Left lung (tissue), 10 donors: ENCODE data around the gene PROKR1. TPM values are rescaled to one million over a fixed set of nuclear protein-coding genes. Genes with fewer than 3 reads are reported as not detected.

Source experiments
- ATAC-seq: fragments of 200-7000 bp; cut with Tn5 transposase; one replicate; pipeline ENCODE4 v1.9.1; 2020; ENCODE audit warnings: moderate library complexity
- DNase-seq, 4 donors: peaks; one replicate each; pipeline ENCODE4 v3.0.0-alpha.2; 2013 to 2020
- H3K27ac ChIP-seq, 2 donors: fragments of 200-600 bp; sonication (generic) in 1 of 2; one replicate each; pipeline versions ENCODE4 v1.5.0 to v1.8.0; 2020 to 2021
- H3K27me3 ChIP-seq, 2 donors: fragments of 200-600 bp; sonication (generic) in 1 of 2; one replicate each; pipeline versions ENCODE4 v1.5.0 to v1.8.0; 2020 to 2021
- H3K36me3 ChIP-seq, 2 donors: fragments of 200-600 bp; sonication (generic) in 1 of 2; one replicate each; pipeline versions ENCODE4 v1.5.0 to v1.8.0; 2020 to 2021
- H3K4me1 ChIP-seq, 2 donors: fragments of 200-600 bp; one replicate each; pipeline ENCODE4 v1.8.0; 2021
- H3K4me3 ChIP-seq, 2 donors: fragments of 200-600 bp; sonication (generic) in 1 of 2; one replicate each; pipeline versions ENCODE4 v1.5.0 to v1.8.0; 2020 to 2021; ENCODE audit warnings: mild to moderate bottlenecking in 1 of 2
- H3K9me3 ChIP-seq, 2 donors: fragments of 200-600 bp; sonication (generic) in 1 of 2; one replicate each; pipeline versions ENCODE4 v1.5.0 to v1.8.0; 2020 to 2021
- intact Hi-C, 2 donors: fragments of 100-400 bp; cut with DNase I; formaldehyde crosslinking; loops; one replicate each; pipeline versions ENCODE4 v1.11.2 to v1.14.2; 2022
- polyA plus RNA-seq, 6 donors: library from polyadenylated mRNA; unstranded; fragments of 120-200 nt; gene quantifications; one replicate each; pipeline ENCODE4 v1.2.1, GENCODE V29; 2013; ENCODE audit not compliant: insufficient read length in 6 of 6
- total RNA-seq, 2 donors: library from RNA; stranded (reverse); fragmentation: NEBNext Ultra II Directional; extraction: Animal tissue kit (Norgen Biotek cat#: 25700); gene quantifications; one replicate each; pipeline ENCODE4 v1.2.1, GENCODE V29; 2021
- TF ChIP-seq, protein P1 (sequence below), 2 donors: fragments of 200-600 bp; sonication (generic) in 1 of 2; IDR thresholded peaks; one replicate each; pipeline versions ENCODE4 v1.5.0 to v1.8.0; 2021; ENCODE audit warnings: antibody characterized with exemption in 2 of 2
- donor health status: DM: no; HTN: yes; CAD: no.
- donor health status: DM: no; HTN: no; CAD: no.

Gene PROKR1
- total and polyA plus RNA-seq, 8 donors = 0.04 to 0.14 (median 0.09) TPM; not detected in 2

DNA sequence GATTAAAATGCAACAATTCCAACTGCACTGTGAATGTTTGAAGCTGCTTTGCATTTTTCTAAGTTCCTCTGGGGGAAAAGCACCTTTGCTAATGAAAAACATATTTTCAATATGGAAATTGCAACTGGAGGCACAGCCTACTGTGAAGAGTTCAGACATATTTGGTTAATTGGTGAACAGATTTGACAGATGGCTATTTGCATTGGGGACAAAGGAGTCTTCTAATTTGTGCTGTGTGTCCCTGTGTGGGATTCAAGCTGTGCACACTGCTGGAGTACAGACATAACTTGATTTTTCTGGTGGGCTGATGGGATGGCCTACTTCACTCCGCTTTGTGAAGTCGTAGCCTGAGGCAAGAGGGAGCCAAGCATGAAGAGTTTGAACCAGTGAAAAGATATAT lies 50.6 kb downstream of the PROKR1 start:
- Histone ChIP-seq H3K4me1 (peaks cover 0 to 25% of the 10 kb centered on the region in 2 donors), H3K27me3 (no peaks in the 10 kb centered on the region), H3K4me3 (no peak overlapping the region), H3K36me3 (no peaks in the 10 kb centered on the region), H3K27ac (no peak overlapping the region), H3K9me3 (no peaks in the 10 kb centered on the region)
- TF ChIP-seq, protein P1, sequence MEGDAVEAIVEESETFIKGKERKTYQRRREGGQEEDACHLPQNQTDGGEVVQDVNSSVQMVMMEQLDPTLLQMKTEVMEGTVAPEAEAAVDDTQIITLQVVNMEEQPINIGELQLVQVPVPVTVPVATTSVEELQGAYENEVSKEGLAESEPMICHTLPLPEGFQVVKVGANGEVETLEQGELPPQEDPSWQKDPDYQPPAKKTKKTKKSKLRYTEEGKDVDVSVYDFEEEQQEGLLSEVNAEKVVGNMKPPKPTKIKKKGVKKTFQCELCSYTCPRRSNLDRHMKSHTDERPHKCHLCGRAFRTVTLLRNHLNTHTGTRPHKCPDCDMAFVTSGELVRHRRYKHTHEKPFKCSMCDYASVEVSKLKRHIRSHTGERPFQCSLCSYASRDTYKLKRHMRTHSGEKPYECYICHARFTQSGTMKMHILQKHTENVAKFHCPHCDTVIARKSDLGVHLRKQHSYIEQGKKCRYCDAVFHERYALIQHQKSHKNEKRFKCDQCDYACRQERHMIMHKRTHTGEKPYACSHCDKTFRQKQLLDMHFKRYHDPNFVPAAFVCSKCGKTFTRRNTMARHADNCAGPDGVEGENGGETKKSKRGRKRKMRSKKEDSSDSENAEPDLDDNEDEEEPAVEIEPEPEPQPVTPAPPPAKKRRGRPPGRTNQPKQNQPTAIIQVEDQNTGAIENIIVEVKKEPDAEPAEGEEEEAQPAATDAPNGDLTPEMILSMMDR (IDR thresholded peaks at IDR 0.05) = no peak
- intact Hi-C loops = no loop called here
- no peak for DNase-seq
- no peak for ATAC-seq

DNA sequence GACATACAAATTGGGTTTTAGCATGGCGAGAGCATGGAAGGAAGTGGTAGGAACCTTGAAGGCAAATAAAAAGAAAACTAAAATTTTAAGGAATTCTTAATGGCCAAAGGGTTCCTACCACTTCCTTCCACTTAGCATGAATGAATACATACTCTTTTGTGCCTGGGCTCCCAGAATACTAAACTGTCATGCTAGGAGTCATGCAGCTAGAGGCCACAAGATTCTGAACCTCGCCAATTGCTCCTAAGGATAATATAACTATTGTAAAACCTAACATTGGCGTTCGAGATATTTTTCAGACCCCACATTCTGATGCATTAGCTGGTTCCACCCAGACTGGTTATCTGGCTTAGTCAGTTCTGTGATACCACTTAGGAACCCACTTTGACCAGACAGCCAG lies 52.6 kb downstream of the PROKR1 start:
- intact Hi-C loops = no loop called here
- ATAC-seq (no peak), DNase-seq (no peak)
- H3K4me1 ChIP-seq = peaks cover 0 to 10% of the 10 kb centered on the region in 2 donors
- peaks cover 0 to 7% of the 10 kb centered on the region in 2 donors for H3K9me3 ChIP-seq
- H3K4me3 ChIP-seq = no peak overlapping the region
- TF ChIP-seq, protein P1 (IDR thresholded peaks at IDR 0.05) = no peak
- H3K27ac ChIP-seq = no peak overlapping the region
- no peaks in the 10 kb centered on the region for H3K36me3 ChIP-seq
- H3K27me3 ChIP-seq = no peaks in the 10 kb centered on the region

DNA sequence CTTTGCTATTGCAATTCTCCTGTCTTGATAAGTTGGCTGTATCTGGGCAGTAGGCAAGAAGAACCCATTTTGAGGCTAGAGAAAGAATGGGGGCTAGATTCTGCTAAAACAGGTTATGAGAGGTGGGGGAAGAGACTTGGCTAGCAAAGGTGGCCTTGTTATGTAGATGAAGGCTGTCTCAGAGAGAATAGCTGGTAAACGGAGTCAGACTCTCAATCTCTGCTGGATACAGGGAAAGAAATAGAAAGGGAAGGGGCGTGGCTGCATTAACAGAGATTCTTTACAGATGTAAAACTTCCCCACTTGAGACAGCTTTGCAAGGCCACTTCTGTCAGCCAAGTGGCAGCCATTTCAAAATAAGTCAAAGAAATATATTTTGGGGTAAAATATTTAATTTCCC lies 53.2 kb downstream of the PROKR1 start:
- H3K4me1 ChIP-seq = peaks cover 0 to 10% of the 10 kb centered on the region in 2 donors
- intact Hi-C loops = no loop called here
- TF ChIP-seq, protein P1 (IDR thresholded peaks at IDR 0.05) = no peak

DNA sequence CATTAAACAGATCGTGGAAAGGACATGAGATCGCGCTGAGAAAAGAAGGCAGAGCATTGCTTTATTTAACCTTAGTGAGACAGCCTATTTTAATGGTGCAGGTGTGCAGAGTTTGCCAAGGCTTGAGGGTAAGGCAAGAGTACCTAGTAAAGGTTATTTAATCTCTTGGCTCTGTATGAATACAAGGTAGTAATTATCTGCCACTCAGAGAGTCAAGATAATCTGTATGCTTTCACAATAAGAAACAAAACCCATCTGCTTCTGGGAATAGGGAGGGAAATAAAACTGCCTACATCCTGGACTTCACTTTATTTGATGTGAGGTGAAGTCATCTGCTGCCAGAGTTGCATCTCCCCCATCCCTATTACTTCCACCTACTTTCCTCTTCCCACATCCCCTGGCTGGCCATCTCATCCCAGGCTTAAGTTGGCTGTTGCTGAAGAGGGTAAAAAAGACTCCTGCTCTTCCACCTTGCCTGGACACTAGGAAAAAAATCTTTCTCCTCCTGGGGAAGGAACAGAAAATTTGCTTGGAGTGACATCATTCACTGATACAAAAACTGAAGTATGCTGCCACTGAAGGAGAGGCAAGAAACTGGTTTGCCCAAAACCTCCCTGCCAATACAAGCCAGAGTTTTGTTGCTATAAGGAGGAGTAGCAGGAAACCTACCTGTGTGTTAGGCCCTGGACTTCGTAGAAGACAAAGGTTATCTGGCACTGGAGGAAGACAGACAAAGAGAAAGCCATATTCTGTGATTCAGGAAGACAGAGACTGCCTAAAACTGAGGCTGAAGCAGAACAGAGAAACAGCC lies 55.4 kb downstream of the PROKR1 start:
- H3K27ac ChIP-seq = no peak overlapping the region
- H3K4me3 ChIP-seq = no peak overlapping the region
- DNase-seq (no peak), ATAC-seq (no peak)
- peaks cover 0 to 5% of the 10 kb centered on the region in 2 donors for H3K4me1 ChIP-seq
- H3K9me3 ChIP-seq = peaks cover 0 to 7% of the 10 kb centered on the region in 2 donors
- no peaks in the 10 kb centered on the region for H3K27me3 ChIP-seq
- TF ChIP-seq, protein P1 (IDR thresholded peaks at IDR 0.05) = no peak
- no peaks in the 10 kb centered on the region for H3K36me3 ChIP-seq
- intact Hi-C loops = no loop called here

More for the DNA sequence above, 53.2 kb downstream of the PROKR1 start:
- no peaks in the 10 kb centered on the region for H3K36me3 ChIP-seq
- ATAC-seq (no peak), DNase-seq (no peak)
- H3K9me3 ChIP-seq = peaks cover 0 to 7% of the 10 kb centered on the region in 2 donors
- no peak overlapping the region for H3K27ac ChIP-seq
- H3K4me3 ChIP-seq = no peak overlapping the region
- H3K27me3 ChIP-seq = no peaks in the 10 kb centered on the region

DNA sequence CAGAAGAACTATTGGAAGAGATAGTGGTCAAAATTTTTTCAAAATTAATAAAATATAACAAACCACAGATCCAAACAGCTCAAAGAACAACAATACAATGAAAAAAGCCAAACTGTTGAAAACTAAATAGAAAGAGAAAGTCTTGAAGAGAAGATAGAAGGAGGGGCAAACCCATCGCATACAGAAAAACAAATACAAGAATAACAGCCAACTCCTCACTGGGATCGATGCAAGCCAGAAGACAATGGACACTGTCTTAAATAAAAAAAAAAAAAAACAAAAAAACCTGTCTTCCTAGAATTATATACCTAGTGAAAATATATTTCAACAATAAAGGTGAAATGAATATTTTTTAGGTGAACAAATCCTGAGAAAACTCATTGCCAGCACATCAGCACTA lies 57.2 kb downstream of the PROKR1 start:
- intact Hi-C loops = no loop called here
- peaks cover 0 to 7% of the 10 kb centered on the region in 2 donors for H3K9me3 ChIP-seq
- H3K4me3 ChIP-seq = no peak overlapping the region
- DNase-seq = no peak
- H3K4me1 ChIP-seq = no peaks in the 10 kb centered on the region
- H3K27me3 ChIP-seq = no peaks in the 10 kb centered on the region
- no peak overlapping the region for H3K27ac ChIP-seq
- H3K36me3 ChIP-seq = no peaks in the 10 kb centered on the region
- TF ChIP-seq, protein P1 (IDR thresholded peaks at IDR 0.05) = no peak
- no peak for ATAC-seq
